Hindlimb muscle (tissue), 1 donor: ENCODE results near the gene FBXL7. TPM values are rescaled to one million over a fixed set of nuclear protein-coding genes. Genes with fewer than 3 reads are reported as not detected.

ENCODE experiments used
- DNase-seq: peaks from one replicate; pipeline ENCODE4 v3.0.0-alpha.2; 2013
- polyA plus RNA-seq: library from polyadenylated mRNA; unstranded; fragments of 120-200 nt; gene quantifications from one replicate; pipeline ENCODE4 v1.2.1, GENCODE V29; 2013; ENCODE audit not compliant: insufficient read length

The FBXL7 gene
- polyA plus RNA-seq, 1 donor: 23.7 TPM

DNA sequence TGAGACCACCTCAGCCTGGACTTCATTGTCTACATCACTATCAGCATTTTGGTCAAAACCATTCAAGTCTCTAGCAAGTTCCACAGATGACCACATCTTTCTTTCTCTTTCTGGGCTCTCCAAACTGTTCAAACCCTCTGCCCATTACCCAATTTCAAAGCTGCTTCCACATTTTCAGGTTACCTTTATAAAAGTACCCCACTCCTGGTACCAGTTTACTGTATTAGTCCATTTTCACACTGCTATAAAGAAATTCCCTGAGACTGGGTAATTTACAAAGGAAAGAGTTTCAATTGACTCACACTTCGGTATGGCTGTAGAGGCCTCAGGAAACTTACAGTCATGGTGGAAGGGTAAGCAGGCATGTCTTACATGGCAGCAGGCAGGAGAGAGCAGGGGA is 84.5 kb downstream of the FBXL7 start:
- DNase-seq: no peak

DNA sequence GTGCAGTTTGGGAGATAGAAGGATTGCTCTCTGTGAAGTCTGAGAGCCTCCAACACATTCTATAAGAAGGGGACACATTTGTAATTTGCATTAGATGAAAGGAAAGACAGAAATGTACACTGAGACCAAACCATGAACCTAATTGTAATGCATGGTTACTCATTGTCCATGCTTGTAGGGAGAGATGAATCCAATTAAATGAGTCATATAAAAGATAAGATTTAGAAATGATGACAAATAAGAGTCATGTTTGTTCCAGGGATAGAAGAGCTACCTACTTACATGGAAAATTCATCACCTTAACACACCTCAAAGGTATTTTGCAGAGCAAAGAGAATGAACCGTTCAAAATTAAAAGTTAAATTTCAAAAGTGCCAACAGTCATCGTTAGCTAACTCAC is 85.1 kb downstream of the FBXL7 start:
- DNase-seq: no peak

DNA sequence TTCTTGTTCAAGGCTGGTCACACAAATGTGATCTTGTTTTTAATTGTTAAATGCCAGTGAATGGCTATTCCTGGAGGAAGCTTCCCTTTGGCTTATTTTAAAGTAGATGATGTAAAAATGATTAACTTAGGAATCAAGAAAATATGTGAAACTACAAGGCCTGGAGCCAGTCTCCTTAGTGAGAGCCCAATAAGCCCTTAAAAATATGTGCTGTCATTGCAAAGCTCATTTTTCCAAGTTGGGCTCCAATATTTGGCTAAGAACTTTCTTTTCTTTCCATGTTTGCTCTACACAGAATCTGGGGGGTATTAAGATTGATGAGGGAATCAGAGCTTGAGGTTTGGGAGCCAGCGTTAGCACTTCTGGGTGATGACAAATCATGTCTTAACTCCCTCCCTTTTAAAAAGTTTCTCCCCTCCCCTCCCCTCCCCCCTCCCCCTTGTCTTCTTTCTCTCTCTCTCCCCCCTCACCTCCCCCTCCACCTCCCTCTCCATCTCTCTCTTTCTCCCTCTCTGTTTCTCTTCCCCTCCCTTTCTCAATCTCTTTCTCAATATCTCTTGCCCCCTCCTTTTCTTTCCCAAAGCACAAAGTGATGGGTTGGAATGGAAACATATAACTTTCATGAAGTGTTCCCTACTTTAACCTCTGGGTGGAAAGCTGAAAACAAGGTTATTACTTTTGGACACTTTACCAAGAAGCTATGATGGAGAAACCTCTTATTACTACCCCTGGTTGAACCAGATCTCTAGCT is 86.0 kb downstream of the FBXL7 start:
- DNase-seq: no peak

GRCh38 chr5:15587916-15588315 is 87.9 kb downstream of the FBXL7 start:
- no peak for DNase-seq

- no peak for DNase-seq
Measured at GRCh38 chr5:15592728-15593127, 92.7 kb downstream of the FBXL7 start.

- DNase-seq: no peak
Measured at GRCh38 chr5:15594977-15595568, 95.1 kb downstream of the FBXL7 start.

GRCh38 chr5:15595929-15596328 is 95.9 kb downstream of the FBXL7 start:
- DNase-seq: no peak

GRCh38 chr5:15596936-15597335 is 97.0 kb downstream of the FBXL7 start:
- DNase-seq: no peak

GRCh38 chr5:15597804-15598203 is 97.8 kb downstream of the FBXL7 start:
- no peak for DNase-seq

GRCh38 chr5:15598294-15598902 is 98.4 kb downstream of the FBXL7 start:
- DNase-seq: no peak

DNA sequence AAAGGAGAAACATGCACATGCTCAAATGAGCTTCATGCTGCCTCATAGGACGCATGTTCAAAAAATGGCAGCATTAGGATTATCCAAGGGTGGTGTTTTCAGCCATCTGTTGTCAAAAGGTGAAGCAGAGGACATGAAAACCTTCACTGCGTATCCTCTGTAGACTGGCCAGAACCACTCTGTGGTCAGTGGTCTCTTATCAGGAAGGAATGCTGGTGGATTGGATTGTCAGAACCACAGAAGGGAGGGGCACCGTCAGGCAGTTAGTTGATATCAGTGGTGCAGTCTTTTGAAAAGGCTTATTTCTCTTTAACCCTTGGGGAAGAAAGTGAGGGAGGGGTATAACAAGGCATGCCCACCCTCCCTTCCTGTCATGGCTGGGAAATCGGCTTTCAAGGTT is 100.1 kb downstream of the FBXL7 start:
- no peak for DNase-seq

DNA sequence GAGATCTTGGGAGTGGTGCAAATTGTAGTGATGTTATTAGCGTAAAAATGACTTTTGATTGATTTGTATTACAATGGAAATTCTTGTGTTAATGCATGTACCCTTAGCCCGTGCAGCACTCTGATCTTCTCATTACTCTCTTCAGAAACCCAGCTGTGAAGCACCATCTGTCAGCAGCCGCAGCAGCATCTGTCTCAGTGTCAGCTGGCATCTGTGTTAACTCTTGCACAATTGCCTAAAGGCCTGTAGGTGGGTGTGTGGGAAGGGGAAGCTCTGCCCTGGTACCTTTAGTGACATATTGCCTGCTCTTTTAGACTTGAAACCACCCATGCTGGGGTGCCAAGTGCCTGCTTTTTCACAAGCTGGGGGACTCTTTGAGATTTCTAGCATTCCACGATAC is 101.3 kb downstream of the FBXL7 start:
- no peak for DNase-seq

- no peak for DNase-seq
Measured at GRCh38 chr5:15601853-15602252, 101.9 kb downstream of the FBXL7 start.

- DNase-seq: no peak
Measured at GRCh38 chr5:15604986-15605385, 105.0 kb downstream of the FBXL7 start.

GRCh38 chr5:15606197-15606596 is 106.2 kb downstream of the FBXL7 start:
- DNase-seq: no peak

- DNase-seq: no peak
Measured at GRCh38 chr5:15607076-15607475, 107.1 kb downstream of the FBXL7 start.

- no peak for DNase-seq
Measured at GRCh38 chr5:15609076-15609725, 109.2 kb downstream of the FBXL7 start.

- no peak for DNase-seq
Measured at GRCh38 chr5:15610216-15610615, 110.2 kb downstream of the FBXL7 start.

GRCh38 chr5:15611008-15611407 is 111.0 kb downstream of the FBXL7 start:
- no peak for DNase-seq

GRCh38 chr5:15612915-15613635 is 113.1 kb downstream of the FBXL7 start:
- no peak for DNase-seq

- DNase-seq: no peak
Measured at GRCh38 chr5:15614679-15615078, 114.7 kb downstream of the FBXL7 start.

- no peak for DNase-seq
Measured at GRCh38 chr5:15615859-15616258, 115.9 kb downstream of the FBXL7 start.

DNA sequence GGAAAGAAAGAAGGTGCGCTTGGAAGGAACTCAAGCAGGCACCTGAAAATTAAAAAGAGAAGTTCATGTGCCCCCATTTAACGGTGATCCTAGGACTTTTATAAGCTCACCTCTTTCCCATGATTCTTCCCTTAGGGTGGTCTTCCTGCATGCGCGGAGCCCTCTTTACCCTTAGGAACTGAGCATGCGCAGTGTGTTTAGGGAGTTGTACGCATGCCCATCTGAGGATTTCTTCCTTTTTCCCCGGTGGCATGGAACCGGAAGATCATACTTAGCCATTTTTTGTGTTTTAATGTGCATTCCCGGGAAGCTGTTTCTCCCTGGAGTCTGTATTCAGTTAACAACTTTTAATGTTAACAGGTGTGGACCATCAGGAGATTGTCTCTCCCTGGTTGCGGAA is 119.0 kb downstream of the FBXL7 start:
- no peak for DNase-seq
